GM12878 (cell line): ENCODE data around the gene FADS1. TPM values are rescaled to one million over a fixed set of nuclear protein-coding genes. Genes with fewer than 3 reads are reported as not detected.

Experiments
- ATAC-seq: fragments of 200-7000 bp; cut with Tn5 transposase; 3 replicates; pipeline ENCODE4 v1.9.1; 2020; ENCODE audit warnings: mild to moderate bottlenecking, moderate library complexity
- BruUV-seq: library from RNA; stranded (reverse); fragments of 400-500 nt; replicated peaks from 2 replicates; lab custom pipeline; 2021; lab: Mats Ljungman, UMichigan
- CTCF ChIA-PET: fragments of 300-600 bp; sonication (Branson Sonifier 250); formaldehyde crosslinking; extraction: SDS; loops from one replicate; lab custom pipeline; 2021; ENCODE audit warnings: inconsistent platforms; lab: Yijun Ruan, JAX
- POLR2A ChIA-PET: fragments of 350-600 bp; formaldehyde crosslinking; extraction: SDS; loops from one replicate; lab custom pipeline; 2021; ENCODE audit warnings: inconsistent platforms; lab: Charles Lee
- RAD21 ChIA-PET: fragments of 300-600 bp; sonication (Branson Sonifier 250); formaldehyde crosslinking; loops from one replicate; lab custom pipeline; 2023; ENCODE audit warnings: antibody characterized with exemption; ENCODE audit not compliant: unreplicated experiment; lab: Charles Lee
- SMC1A ChIA-PET: fragments of 300-600 bp; sonication (Branson Sonifier 250); formaldehyde crosslinking; loops from one replicate; lab custom pipeline; 2023; ENCODE audit not compliant: unreplicated experiment, uncharacterized antibody; lab: Charles Lee
- DNase-seq: peaks from one replicate; pipeline ENCODE4 v3.0.0-alpha.2; 2011; ENCODE audit warnings: low read depth, low spot score
- FAIRE-seq: peaks from 3 replicates; lab custom pipeline; 2011; peaks lifted over from hg19 to GRCh38; lab: Jason Lieb, UNC
- H2AFZ ChIP-seq: 2 replicates; pipeline ENCODE4 v1.6.0; 2011; ENCODE audit warnings: low read depth, low read length, control low read depth; ENCODE audit not compliant: control insufficient read depth
- H3K27ac ChIP-seq: 2 replicates; pipeline ENCODE4 v1.5.1; 2011; ENCODE audit warnings: control low read depth; ENCODE audit not compliant: control insufficient read depth, insufficient read depth
- H3K27me3 ChIP-seq, 2 experiments: replicated peaks in 1 of 2; 2 replicates each; pipeline versions ENCODE4 v1.6.0 to v1.6.1; 2011; ENCODE audit warnings: low read length in 1 of 2; ENCODE audit not compliant: control insufficient read depth in 2 of 2, insufficient read depth in 2 of 2
- H3K36me3 ChIP-seq, 2 experiments: 2 replicates each; pipeline ENCODE4 v1.5.1; 2011; ENCODE audit warnings: low read length in 1 of 2; ENCODE audit not compliant: control insufficient read depth in 2 of 2, insufficient read depth in 2 of 2
- H3K4me1 ChIP-seq: 2 replicates; pipeline ENCODE4 v1.6.1; 2011; ENCODE audit warnings: mild to moderate bottlenecking, low read length, moderate library complexity, mixed read lengths; ENCODE audit not compliant: control insufficient read depth, insufficient read depth
- H3K4me2 ChIP-seq: 2 replicates; pipeline ENCODE4 v1.6.0; 2011; ENCODE audit warnings: control low read depth; ENCODE audit not compliant: control insufficient read depth, insufficient read depth
- H3K4me3 ChIP-seq: fragments of 200-600 bp; sonication (generic); 2 replicates; pipeline ENCODE4 v1.5.1; 2016
- H3K79me2 ChIP-seq: 2 replicates; pipeline ENCODE4 v1.6.0; 2011; ENCODE audit warnings: low read length; ENCODE audit not compliant: control insufficient read depth, insufficient read depth
- H3K9ac ChIP-seq: 2 replicates; pipeline ENCODE4 v1.8.0; 2011; ENCODE audit warnings: low read length, control low read depth, mixed read lengths; ENCODE audit not compliant: control insufficient read depth, insufficient read depth
- H3K9me3 ChIP-seq: replicated peaks from 3 replicates; pipeline ENCODE4 v1.5.1; 2011; ENCODE audit warnings: mild to moderate bottlenecking, low read length; ENCODE audit not compliant: control insufficient read depth, insufficient read depth
- H4K20me1 ChIP-seq: 2 replicates; pipeline ENCODE4 v1.6.0; 2011; ENCODE audit not compliant: control insufficient read depth, insufficient read depth
- CREB1 ChIP-seq: IDR thresholded peaks from 2 replicates; pipeline ENCODE4 v1.6.1; 2012; ENCODE audit warnings: low read depth, mild to moderate bottlenecking, inconsistent platforms
- EGR1 ChIP-seq, 2 experiments: IDR thresholded peaks; 1 replicate in 1 of 2; 2 replicates in 1 of 2; pipeline ENCODE4 v1.6.1; 2011 to 2012; ENCODE audit warnings: low read depth in 2 of 2, low read length in 2 of 2, borderline replicate concordance in 1 of 2, mild to moderate bottlenecking in 1 of 2, moderate library complexity in 1 of 2
- FOS ChIP-seq: IDR thresholded peaks from 3 replicates; pipeline ENCODE4 v1.6.1; 2011; ENCODE audit warnings: borderline replicate concordance; ENCODE audit not compliant: insufficient read length; ENCODE audit errors: extremely low read depth
- KLF5 ChIP-seq: fragments of 450-650 bp; IDR thresholded peaks from 2 replicates; pipeline ENCODE4 v1.6.1; 2014; ENCODE audit warnings: mild to moderate bottlenecking; ENCODE audit not compliant: partially characterized antibody
- NFXL1 ChIP-seq: fragments of 450-650 bp; IDR thresholded peaks from 2 replicates; pipeline ENCODE4 v1.6.1; 2017; ENCODE audit warnings: antibody characterized with exemption, mild to moderate bottlenecking, borderline replicate concordance
- RCOR1 ChIP-seq: conservative IDR thresholded peaks from 2 replicates; pipeline ENCODE4 v1.6.1; 2012; ENCODE audit warnings: low read depth, low read length, improper control_type of control experiment
- SPI1 ChIP-seq: IDR thresholded peaks from 2 replicates; pipeline ENCODE4 v1.6.1; 2011; ENCODE audit warnings: low read depth, mild to moderate bottlenecking, low read length, moderate library complexity, borderline replicate concordance; ENCODE audit not compliant: insufficient read depth
- SREBF2 ChIP-seq: IDR thresholded peaks from 2 replicates; pipeline ENCODE4 v1.6.1; 2012; ENCODE audit warnings: mild to moderate bottlenecking, low read length
- SUPT20H ChIP-seq: IDR thresholded peaks from 2 replicates; pipeline ENCODE4 v1.6.1; 2011; ENCODE audit warnings: low read depth, mild to moderate bottlenecking, low read length, moderate library complexity, borderline replicate concordance; ENCODE audit not compliant: control insufficient read depth
- ZNF207 ChIP-seq: fragments of 450-650 bp; IDR thresholded peaks from 2 replicates; pipeline ENCODE4 v1.6.1; 2014; ENCODE audit warnings: antibody characterized with exemption, mild to moderate bottlenecking, borderline replicate concordance
- WGBS: methylation state at CpG from one replicate; pipeline ENCODE4 v1.1.6; 2016; ENCODE audit warnings: low lambda C conversion rate; ENCODE audit not compliant: insufficient replicate concordance, insufficient coverage; ENCODE audit errors: missing lambda C conversion rate; 5-methylcytosine and 5-hydroxymethylcytosine counted together
- in situ Hi-C: fragments of 300-500 bp; cut with MboI; formaldehyde crosslinking; loops from 9 replicates; pipeline ENCODE4 v1.14.3; 2018; ENCODE audit warnings: mixed read lengths
- intact Hi-C: fragments of 100-400 bp; cut with micrococcal nuclease; formaldehyde crosslinking; loops from one replicate; pipeline ENCODE4 v1.14.2; 2022; ENCODE audit not compliant: unreplicated experiment
- polyA plus RNA-seq, 11 experiments: library from polyadenylated mRNA; depleted of rRNA in 4 of 11; unstranded in 6 of 11; stranded (reverse) in 5 of 11; fragments of >200 nt; fragmentation: Nextera tagmentation in 4 of 11; fragmentation: Illumina TruSeq in 1 of 11; extraction: Ambion mirVana in 4 of 11; extraction: Trizol in 1 of 11; gene quantifications; 1 replicate in 1 of 11; 2 replicates in 10 of 11; pipeline versions ENCODE4 v1.2.1 to v1.2.3, GENCODE V29; 2011 to 2016; ENCODE audit warnings: inconsistent platforms in 2 of 11, missing spikeins in 2 of 11, low read depth in 1 of 11
- total RNA-seq, 4 experiments: library from RNA; depleted of rRNA in 3 of 4; stranded (reverse); fragments of >200 nt in 3 of 4; fragmentation: Illumina TruSeq in 1 of 4; extraction: Trizol in 1 of 4; gene quantifications; 2 replicates each; pipeline versions ENCODE4 v1.2.1 to v1.2.3, GENCODE V29; 2013 to 2021

FADS1 gene
- total and polyA plus RNA-seq, 10 of the 15 experiments (the other 5 are each of a cell fraction or from before 2014, with no cell fraction given) = 8.8 to 73.9 (median 39.0) TPM

DNA sequence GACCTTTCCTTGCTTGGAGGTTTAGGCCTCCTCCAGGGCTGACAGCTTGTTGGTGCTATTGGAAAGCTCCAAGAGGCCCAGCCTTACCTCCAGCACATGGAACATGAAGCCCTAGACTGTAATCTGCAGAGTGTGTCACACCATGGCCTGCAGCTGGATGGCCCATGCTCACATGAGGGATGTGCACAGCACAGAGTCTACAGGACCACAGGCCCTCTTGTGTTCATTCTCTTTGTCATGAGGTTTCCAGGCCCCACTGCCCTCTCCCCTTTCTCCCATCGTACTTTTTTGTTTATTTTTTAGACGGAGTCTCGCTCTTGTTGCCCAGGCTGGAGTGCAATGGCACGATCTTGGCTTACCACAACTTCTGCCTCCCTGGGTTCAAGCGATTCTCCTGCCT, 10.0 kb downstream of the FADS1 start (continued):
- TF ChIP-seq ZNF207 (no peak), KLF5 (no peak), SUPT20H (no peak), NFXL1 (no peak), SREBF2 (no peak), FOS (no peak)
- TF ChIP-seq, all 136 proteins: peak for 0

- no peak for TF ChIP-seq RCOR1
- no peak for TF ChIP-seq EGR1 (IDR thresholded peaks at IDR 0.05; ENCODE audit: borderline replicate concordance in 1 of 2, low read depth in 2 of 2, low read length in 2 of 2)
- TF ChIP-seq CREB1 = no peak
- no peak for TF ChIP-seq SPI1
- ChIA-PET SMC1A (interaction anchor here (1.8 kb wide), 1 partner anchor 10 kb away, joined by 8 read pairs; no protein-coding TSS in a partner anchor), RAD21 (interaction anchor here (3.7 kb wide), 1 partner anchor 7 kb away, joined by 19 read pairs; no protein-coding TSS in a partner anchor), CTCF (interaction anchor here (0.7 to 3.9 kb wide), 3 partner anchors 9 to 98 kb away, joined by 3 to 39 read pairs (median 4); no protein-coding TSS in a partner anchor), POLR2A (interaction anchor here (2.4 kb wide), 1 partner anchor 10 kb away, joined by 8 read pairs; no protein-coding TSS in a partner anchor)
- H3K4me2 ChIP-seq = no peak overlapping the region
- no peak overlapping the region for H2AFZ ChIP-seq
- H3K9ac ChIP-seq = no peak overlapping the region
- ATAC-seq (no peak), DNase-seq (no peak), FAIRE-seq (no peak)
- H3K27ac ChIP-seq = no peak overlapping the region
- no TSS peak for BruUV-seq
- H3K27me3 ChIP-seq = no peaks in the 10 kb centered on the region
- in situ Hi-C loops (no loop called here), intact Hi-C loops (no loop called here)
- no peaks in the 10 kb centered on the region for H4K20me1 ChIP-seq
- 89% methylated on average over 1 of the region's 1 CpG for WGBS
- no peaks in the 10 kb centered on the region for H3K4me1 ChIP-seq
- no peaks in the 10 kb centered on the region for H3K9me3 ChIP-seq
- H3K36me3 ChIP-seq = peaks cover 7 to 9% of the 10 kb centered on the region in 2 experiments
- no peaks in the 10 kb centered on the region for H3K79me2 ChIP-seq
- H3K4me3 ChIP-seq = no peak overlapping the region
Observed at GRCh38 chr11:61805146-61805545, 11.7 kb downstream of the FADS1 start.
